HG02973 (cell line): ENCODE results near the gene OR2T3.
"Not testable (repeated sequence)": the region's sequence is repeated elsewhere in the genome, so short reads cannot be mapped to it uniquely, and the experiment has no call there.

Experiments
- ATAC-seq: cut with Tn5 transposase; IDR thresholded peaks from one replicate; pipeline ENCODE4 v1.9.1; 2021; ENCODE audit warnings: moderate library complexity; ENCODE audit not compliant: unreplicated experiment

The OR2T3 gene, protein sequence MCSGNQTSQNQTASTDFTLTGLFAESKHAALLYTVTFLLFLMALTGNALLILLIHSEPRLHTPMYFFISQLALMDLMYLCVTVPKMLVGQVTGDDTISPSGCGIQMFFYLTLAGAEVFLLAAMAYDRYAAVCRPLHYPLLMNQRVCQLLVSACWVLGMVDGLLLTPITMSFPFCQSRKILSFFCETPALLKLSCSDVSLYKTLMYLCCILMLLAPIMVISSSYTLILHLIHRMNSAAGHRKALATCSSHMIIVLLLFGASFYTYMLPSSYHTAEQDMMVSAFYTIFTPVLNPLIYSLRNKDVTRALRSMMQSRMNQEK

DNA sequence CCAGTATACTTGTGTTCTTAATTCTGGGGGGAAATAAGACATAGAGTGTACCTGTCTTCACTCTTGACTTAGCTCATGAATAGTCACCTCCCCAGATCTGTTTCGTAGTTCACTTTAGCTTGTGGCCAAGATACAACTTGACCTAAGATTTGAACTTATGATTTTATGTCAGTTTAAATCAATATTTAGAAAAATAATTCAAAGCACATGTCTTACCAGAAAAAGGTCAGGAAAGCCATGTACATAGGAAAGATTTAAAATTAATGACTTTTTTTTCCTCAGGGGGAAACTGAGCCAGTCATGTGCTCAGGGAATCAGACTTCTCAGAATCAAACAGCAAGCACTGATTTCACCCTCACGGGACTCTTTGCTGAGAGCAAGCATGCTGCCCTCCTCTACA, at the start of gene OR2T3:
OR2T3 (plus strand) TSS at position 301 of the 400 bp plus-strand sequence; CDS start at position 301, 0 bp downstream.
- ATAC-seq, result not testable (repeated sequence)

DNA sequence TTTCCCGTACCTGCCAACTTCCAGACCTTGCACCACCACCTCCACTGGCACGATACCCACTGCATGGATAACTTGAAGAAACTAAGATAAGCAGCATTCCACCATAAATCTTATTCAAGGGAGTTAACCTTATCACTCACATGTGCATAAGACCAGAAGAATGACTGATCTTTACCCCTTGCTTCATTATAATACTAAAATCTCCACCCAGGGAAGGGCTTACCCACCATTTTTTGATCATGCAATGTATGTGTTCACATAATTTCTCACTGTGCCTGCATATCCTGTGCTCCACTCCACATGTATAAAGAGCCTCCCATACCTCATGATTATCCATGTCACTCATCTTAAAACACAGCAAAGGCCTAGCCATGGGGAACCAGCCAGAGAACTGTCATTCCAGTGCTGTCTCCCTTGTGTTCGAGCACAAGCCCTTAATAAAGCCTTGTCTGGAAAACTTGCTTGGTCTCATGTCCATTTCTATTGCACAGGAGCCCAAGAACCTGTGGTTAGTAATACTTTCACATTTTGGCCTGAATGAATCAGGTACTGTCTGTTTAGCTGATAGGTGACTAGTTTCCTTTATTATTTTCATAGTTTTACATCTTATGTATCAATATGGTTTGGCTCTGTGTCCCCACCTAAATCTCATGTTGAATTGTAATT, 45.5 kb upstream of the OR2T3 start:
- peak; percentile 48 for ATAC-seq

DNA sequence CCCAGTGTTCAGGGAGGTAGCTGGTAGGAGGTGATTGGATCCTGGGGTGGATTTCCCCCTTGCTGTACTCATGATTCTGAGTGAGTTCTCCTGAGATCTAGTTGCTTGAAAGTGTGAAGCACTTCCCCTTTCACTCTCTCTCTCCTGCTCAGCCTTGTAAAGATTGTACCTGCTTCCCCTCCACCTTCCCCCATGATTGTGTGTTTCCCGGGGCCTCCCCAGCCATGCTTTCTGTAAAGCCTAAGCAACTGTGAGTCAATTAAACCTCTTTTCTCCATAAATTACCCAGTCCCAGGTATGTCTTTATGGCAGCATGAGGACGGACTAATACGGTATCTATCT, 45.0 kb upstream of the OR2T3 start:
- peak; percentile 93 for ATAC-seq

DNA sequence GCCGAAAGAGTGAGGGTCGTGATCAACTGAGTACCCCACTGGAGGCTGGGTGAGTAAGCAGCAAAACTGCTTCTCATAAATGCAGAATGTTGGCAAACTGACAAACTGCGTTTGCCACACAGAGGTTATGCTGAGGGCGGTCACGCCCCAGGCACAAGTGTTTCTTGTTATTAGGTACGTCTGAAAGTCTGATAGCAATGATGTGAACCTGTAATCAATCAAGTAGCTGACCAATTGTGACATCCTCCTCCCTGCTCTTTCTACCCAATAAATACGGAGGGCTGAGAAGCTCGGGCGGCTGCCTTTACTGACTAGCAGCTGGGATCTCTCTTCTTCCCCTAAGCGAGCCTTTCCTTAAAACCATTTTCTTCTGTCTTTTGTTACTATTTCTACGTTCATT, 41.5 kb upstream of the OR2T3 start:
- not testable (repeated sequence) for ATAC-seq

DNA sequence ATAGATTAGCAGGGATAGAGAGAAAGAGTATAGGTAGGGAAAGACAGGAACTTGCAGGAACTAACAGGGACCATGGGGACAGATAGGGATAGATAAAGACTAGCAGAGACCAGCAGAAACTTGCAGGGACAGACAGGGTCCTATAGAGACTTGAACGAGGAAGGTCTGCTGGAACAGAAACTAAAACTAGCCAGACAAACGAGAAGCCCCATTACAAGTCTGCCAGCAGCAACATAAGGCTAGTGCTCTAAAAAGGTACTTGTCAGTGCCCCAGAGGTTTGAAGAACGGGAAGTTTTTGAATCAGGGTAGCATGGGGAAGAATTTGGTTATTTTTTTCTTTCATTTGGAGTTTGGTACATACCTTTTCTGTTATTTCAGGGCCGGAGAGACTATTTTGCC, 41.0 kb upstream of the OR2T3 start:
- ATAC-seq, result not testable (repeated sequence)

DNA sequence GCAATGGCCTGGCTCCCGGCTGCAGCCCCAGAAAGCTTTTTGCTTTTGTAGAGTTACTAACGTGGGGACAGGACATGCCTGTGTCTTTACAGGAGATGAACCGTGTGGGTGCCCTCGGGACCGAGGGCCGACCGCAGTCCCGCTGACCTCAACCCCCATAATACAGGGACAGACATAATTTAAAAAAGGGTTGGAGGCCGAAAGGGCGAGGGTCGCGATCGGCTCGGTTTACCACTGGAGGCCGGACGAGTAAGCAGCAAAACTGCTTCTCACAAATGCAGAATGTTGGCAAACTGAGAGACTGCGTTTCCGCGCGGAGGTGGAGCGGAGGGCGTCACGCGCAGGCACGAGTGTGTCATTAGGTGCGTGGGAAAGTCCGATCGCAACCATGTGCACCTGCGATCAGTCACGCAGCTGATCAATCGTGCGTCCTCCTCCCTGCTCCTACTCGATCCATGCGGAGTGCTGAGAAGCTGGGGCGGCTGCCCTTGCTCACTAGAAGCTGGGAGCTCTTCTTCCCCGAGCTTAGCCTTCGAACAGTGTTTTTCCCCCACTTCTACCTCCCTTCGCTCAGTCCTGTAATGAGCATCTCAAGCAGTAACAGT, 39.2 kb upstream of the OR2T3 start:
- not testable (repeated sequence) for ATAC-seq

DNA sequence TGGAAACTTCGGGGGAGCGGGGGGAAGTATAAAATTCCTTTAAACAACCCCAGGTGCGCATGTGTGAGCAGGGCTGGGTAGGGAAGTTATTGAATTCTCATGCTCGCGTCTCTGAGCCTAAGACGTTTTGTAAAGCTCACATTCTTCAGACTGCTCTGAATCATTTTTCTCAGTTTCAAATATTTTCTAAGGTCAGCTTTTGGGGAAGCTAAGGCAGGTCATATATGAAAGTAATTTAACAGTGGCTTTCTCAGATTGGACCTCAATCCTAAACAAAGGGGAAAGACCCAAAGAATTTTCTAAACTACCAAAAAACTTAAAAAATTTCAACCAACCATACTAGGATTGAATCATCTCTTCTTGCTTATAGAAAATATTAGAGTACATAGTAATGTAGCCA, 38.2 kb upstream of the OR2T3 start:
- ATAC-seq, result not testable (repeated sequence)

DNA sequence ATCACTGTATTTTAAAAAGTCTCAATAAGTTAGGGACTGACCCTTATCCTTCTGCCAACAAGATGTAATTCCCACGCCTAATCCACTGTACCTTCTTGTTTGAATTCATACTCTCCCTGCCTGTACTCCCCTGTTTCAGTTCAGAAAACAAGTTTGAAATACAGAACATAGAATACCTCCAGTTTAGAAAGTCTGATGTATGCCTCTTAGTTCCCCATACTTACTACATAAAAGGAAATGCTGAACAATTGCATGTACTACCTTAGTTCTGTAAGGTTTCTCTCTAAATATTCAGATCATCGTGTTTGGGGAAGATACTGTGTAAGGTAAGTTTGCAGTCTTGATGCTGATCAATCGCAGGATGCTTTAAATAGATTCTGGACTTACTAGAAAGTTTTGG, 36.8 kb upstream of the OR2T3 start:
- ATAC-seq, result not testable (repeated sequence)

DNA sequence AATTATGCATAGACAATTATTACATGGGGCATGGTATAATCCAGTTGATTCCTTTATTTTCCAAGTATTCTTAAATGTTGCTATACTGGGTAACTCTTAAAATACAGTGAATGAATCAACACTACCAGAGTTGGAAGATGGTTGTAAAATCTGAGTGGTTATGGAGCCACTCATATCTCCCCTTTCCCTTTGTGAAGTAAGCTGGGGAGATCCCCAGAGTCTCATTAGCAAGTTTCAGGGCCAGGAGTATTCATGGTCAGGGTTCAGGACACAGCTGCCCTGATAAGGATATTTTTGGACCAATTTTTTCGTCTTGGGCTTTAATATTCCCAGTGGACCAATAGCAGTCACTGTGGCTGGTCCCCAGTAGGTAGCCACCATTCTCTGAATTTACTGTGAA, 34.5 kb upstream of the OR2T3 start:
- not testable (repeated sequence) for ATAC-seq

DNA sequence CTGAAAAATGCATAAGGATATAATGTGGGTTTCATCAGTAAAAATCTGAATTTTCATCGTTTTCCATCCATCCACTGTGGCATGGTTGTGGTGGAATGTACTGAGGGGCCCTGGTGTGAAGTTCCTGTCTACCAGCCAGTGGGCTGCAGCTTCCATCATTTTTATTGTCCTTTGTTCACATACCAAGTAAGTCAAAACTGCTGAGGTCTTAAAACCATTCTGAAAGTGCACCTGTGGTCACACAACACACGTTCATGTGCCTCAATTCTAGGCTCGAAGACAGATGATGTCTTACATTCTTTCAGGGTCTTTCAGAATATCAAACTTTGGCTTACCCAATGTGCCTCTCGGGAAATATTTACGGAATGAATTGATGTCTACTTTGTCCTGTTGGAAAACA, 33.9 kb upstream of the OR2T3 start:
- ATAC-seq, result not testable (repeated sequence)

DNA sequence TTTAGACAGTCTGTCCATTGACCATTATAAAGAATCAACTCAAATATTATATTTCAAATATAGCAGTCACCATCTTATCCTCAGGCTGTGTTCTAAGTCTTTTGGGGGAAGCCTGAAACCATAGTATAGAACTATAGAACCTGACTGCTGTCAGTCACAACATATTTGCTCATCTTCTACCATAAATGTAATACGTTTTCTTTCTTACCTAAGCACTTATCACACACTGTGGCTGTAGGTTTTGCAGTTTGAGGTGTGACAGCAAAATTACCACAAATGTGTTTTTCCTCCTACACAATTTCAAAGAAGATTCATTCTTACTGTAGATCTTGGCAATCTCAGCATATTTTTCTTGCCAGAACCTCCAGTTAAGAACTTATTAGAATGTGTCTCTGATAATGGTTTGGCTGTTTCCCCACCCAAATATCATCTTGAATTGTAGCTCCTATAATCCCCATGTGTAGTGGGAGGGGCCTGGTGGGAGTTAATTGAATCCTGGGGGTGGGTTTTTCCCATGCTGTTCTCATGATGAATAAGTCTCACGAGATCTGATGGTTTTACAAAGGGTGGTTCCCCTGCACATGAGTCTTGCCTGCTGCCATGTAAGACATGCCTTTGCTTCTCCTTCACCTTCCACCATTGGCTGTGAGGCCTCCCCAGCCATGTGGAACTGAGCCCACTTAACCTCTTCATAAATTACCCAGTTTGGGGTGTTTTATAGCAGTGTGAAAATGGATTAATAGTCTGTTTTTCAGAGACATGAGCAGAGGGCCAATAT, 30.5 kb upstream of the OR2T3 start:
- ATAC-seq, result not testable (repeated sequence)

DNA sequence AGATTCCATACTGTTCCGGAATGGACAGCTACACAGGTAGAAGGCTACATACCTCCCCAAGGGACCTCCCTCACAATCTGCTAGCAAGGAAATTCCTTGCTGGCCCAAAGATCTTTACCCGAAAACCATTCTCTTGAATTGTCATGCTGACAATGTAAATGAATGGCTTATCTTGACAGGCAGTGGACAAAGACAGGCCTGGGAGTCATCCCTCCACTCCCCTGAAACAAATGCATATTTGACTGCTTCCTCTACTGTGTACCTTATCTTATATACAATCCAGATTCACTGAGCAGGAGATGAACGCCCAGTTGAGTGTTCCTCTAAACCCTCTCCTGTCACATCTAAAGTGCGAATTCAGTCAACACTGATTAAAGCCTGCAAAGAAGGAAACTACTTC, 28.5 kb upstream of the OR2T3 start:
- ATAC-seq, result not testable (repeated sequence)

DNA sequence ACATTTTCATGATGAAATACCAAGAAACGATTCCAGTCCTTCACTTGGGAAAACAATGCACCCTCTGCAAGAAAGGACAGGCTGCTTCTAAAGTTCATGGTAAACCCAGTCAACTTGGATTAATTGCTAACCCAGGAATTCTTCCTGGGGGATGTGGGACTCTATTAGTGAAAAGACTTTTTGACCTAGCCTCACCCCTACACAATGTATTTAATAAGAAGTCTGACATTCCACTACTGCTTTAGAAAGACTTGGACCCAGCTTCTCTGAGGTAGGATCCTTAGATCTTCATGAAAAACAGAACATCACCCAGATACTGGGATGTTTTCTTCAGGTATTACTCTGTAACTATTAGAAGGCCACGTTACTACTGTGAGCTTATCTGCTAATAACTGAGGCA, 27.8 kb upstream of the OR2T3 start, which contains the start of gene OR2T2:
OR2T2 (plus strand) TSS at position 239 of the 400 bp plus-strand sequence. CDS start 7,161 bp downstream, outside the sequence.
- ATAC-seq, result not testable (repeated sequence)

DNA sequence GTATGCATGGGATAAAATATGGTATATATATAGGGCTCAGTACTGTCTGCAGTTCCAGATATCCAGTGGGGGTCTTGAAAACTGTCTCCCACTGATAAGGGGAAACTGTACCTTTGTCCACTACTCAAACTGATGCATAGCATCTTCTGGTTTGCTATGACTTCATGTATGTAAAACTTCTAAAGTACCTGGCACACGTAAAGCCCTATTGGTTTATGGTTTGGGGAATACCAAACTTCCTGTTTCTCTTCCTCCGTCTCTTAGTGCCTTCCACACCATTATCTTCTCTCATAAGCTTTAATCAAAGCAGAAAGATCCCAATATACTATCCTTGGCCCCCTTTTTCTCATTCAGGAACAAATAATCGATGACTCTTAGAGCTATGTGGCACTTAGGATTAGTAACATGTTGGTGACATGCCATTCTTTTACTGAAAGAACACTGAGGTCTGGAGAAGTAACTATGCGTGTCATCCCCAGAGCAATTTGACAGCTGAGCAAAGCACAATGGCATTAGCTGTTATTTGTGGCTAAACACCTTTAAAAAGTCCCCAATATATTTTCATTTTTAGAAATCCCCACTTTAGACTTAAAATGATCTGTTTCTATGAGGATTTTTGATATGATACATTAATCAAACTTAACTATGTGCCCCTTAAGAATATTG, 24.6 kb upstream of the OR2T3 start:
- peak; percentile 66 for ATAC-seq

DNA sequence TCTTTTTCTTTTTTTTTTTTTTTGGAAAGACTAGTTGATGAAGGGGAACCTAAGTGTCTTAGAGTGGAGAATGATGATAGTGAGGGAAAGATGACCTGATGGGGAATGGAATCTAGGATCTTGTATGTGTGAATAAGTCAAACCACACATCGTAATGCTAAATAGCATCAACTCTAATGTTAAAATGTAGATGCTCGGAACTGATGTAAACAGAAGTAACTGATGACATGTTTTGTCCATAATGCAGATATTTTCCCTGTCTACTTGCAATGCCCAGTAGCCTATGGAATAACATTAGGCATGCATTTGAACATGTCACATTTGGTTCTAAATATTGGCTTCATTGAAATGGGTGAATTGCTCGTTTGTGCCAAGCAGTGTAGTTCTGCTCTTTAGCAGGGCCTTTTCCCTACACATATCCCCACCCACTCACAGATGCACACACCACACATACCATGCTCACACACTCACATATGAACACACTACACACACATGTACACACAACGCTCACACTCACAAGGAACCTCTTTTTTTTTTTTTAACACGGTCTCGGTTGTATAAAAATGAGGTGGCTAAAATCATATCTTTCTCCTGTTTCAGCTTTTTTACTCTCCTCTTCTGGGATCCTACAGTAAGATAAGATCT, 23.2 kb upstream of the OR2T3 start:
- ATAC-seq, result not testable (repeated sequence)

DNA sequence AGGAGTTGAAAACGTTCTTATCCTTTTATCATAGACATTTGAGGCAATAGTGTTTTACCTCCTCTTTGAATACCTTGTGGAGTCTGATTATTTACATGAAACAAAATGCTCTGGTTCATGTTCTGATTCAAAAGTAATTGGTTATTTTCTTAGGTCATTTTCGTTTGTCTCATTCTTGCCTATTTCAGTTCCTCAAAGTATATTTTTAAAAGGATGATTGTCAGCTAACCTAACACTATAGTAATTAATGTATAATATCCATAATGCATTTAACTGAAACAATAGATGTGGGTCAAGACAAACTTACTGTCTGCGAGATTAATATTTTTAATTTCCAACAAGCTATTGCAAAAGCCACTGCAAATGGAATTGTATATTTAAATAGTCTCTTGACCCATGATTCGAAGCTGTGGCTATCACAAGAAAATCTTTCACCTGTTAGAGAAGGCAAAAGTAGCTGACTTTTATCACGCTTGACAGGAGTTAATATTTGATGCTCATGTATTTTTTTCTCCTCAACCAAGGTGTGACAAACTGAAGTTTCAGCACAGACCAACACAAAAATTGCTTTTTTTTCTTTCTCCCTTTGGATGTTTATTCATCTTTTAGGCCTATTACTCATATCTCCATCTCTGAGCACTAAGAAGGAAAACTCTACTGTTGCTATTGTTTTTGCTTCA, 22.5 kb upstream of the OR2T3 start:
- peak; percentile 66 for ATAC-seq

DNA sequence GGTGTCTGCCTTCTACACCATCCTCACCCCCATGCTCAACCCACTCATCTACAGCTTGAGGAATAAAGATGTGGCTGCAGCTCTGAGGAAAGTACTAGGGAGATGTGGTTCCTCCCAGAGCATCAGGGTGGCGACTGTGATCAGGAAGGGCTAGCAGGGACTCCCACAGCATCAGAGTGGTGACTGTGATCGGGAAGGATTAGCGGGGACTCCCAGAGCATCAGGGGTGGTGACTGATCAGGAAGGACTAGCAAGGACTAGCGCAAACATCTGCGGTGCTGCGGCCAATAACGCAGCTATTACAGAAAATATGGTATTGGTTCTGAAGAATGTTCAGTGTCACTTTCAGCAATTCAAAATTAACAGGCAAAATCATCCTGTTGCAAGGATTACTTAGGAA, 19.5 kb upstream of the OR2T3 start:
- not testable (repeated sequence) for ATAC-seq

DNA sequence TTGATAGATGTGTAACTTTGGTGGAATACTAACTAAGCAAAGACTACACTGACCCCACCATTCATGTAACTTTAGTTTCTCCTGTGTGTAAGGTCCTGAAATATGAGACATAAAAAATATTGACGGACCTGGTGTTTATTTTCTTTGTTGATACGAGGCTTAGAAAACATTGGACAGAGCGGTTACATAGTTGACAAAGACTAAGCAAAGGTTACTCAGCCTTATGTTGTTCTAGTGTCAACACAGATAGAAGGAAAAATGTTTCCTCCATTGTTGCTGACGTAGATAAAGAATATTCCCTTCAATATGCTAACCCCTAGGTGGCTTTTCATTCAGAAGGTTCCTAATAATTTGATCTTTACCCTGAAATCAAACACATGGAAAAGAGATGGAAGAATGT, 18.1 kb upstream of the OR2T3 start:
- ATAC-seq, result not testable (repeated sequence)

DNA sequence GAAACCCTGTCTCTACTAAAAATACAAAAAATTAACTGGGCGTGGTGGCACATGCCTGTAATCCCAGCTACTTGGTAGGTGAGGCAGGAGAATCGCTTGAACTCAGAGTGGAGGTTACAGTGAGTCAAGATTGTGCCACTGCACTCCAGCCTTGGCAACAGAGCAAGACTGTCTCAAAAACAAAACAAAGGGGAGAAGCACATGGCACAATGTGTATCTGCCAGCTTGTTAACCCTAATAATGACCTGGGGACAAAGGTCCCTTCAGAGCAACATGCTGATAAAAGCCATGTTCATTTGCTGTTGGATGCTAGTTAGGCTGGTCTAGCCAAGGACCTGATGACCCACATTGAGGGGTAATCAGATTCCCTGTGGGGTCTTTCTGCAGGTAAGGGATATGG, 16.5 kb upstream of the OR2T3 start:
- ATAC-seq, result not testable (repeated sequence)

DNA sequence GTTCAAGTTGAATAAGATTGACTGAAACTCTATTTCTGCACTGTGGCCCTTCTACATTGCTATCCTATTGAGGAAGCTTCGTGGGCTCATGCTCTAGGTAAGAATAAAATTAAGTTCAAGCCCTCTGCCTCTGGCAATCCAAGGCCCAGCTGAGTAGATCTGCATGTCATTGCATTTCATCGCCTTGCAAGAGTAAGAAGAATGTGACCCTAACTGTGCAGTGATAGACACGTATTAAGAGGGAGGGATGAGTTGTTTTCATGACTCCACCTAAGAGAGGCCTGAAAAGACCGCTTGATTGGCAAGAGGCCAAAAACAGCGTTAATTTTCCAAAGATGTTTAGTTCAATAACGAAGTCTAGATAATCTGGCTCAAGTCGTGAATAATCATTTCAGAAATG, 14.0 kb upstream of the OR2T3 start:
- ATAC-seq, result not testable (repeated sequence)
